Measurements from ENCODE around the gene GULP1.
"Not testable (repeated sequence)": the region's sequence is repeated elsewhere in the genome, so short reads cannot be mapped to it uniquely, and the experiment has no call there.

The GULP1 gene, protein sequence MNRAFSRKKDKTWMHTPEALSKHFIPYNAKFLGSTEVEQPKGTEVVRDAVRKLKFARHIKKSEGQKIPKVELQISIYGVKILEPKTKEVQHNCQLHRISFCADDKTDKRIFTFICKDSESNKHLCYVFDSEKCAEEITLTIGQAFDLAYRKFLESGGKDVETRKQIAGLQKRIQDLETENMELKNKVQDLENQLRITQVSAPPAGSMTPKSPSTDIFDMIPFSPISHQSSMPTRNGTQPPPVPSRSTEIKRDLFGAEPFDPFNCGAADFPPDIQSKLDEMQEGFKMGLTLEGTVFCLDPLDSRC

DNA sequence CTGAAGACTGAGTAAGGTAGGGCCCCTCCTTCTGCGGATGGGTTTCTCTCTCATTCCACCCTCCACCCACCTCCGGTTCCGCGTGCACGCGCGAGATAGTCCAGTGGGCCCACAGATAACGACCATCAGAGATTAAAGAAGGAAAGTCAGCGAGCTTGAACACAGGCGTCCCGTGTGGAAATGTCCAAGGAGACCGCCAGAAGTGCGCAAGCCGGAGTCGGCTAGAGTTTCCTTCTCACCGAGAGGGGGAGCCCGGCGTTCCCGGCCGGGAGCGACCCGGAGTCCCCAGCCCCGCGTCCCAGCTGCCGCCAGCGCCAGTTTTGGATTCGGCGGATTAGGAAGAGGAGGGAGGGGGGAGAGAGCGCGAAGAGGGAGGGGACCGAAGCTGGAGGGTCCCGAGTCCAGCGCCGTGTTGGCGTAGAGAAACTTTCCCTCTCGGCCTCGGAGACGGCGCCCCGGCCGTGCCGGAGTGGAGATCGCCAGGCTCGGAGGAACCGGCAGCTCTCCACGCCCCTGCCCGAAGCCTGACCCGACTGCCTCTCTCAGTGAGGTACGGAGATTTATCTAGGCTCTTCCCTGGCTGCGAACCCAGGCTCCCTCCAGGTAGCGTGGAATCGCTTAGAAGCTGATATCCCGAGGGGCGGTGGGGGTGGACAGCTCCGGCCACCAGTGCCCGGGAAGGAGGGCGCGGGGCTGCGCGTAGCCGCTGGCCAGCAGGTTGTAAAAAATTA is at the start of gene GULP1:
Gene GULP1, plus strand, starts transcription at position 258 of the 731 bp plus-strand sequence. CDS start 185,829 bp downstream, outside the sequence.
- DNase-seq (ENCODE audit: low read depth): no peak

DNA sequence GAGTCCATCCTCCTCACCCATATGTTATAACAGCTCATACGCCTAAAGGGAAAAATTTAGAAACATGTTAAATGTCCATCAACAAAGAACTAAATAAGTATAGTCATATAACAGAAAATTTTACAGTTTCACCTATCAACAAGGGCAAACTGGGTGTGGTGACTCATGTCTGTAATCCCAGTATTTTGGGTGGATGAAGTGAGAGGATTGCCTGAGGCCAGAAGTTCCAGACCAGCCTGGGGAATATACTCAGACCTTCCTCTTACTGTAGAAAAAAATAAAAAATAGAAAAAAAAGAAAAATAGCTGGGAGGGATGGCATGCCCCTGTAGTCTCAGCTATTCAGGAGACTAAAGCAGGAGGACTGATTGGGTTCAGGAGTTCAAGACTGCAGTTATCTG is 48.3 kb upstream of the GULP1 start:
- DNase-seq (ENCODE audit: low read depth): no peak

DNA sequence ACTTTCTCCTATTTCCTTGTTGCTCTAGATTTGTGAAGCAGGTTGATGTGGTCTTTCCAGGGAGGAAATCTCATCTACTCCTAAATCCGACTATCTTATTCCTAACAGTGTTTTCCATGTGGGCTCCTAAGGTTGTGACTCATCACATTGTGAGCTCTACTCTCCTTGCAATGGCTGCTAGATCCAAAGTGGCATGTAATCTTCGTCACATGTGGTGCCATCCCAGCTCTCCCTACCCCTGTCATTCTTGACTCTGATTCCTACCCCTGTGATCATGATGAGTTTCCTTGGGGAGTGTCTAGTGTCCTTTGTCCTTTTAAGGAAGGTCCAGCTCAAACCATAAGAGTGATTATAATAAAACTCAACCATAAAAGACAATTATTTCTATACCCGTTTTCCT is 47.3 kb upstream of the GULP1 start:
- DNase-seq (ENCODE audit: low read depth): no peak

DNA sequence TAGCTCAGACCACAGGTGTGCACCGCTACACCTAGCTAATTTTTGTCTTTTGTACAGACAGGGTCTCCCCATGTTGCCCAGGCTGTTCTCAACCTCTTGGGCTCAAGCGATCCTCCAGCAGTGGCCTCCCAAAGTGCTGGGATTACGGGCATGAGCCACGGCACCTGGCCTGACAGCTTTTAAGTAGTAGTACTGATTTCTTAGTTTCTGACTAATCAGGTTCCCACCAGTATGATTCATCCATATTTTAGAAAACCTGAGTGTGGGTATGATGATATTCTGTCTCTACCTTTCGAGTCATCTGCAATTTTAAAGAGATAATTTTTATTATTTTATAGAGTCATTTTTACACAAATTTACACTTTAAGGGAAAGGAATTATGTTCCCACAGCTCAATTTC is 46.4 kb upstream of the GULP1 start:
- DNase-seq (ENCODE audit: low read depth): no peak

DNA sequence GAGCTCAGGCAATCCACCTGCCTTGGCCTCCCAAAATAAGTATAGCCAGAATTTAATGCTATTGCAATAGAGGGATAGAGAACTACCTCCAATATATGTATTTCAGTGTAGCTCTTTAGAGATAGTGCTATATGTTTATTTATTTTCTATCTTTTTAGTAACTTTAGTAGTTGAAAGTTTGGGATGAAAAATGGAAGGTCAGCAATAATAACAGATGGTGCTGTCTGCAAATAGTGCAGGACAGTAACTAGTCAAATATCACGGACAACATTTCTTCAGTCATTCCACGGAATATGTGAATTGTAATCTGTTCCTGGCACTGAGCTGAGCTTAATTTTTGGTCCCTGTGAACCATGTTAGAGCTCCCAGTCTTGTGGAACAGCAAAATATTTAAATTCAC is 43.2 kb upstream of the GULP1 start:
- no peak for DNase-seq (ENCODE audit: low read depth)

DNA sequence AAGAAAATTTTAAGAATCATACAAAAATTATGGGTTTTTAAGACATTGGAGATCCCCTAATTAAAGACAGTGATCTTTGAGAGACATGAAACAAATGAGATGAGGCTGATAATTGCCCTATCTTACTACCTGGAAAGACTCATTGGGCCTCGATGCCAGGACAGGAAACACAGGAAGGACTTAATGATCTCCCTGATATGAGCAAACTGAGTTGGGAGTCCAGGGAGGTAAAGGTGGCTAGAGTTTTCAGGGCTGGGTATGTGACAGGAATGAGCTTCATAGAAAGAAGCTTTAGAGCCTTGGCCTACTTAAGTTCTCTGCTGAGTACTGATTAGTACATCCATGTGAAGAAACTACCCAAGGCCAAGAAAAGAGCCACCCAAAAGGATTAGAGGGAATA is 40.6 kb upstream of the GULP1 start:
- DNase-seq (ENCODE audit: low read depth): no peak

DNA sequence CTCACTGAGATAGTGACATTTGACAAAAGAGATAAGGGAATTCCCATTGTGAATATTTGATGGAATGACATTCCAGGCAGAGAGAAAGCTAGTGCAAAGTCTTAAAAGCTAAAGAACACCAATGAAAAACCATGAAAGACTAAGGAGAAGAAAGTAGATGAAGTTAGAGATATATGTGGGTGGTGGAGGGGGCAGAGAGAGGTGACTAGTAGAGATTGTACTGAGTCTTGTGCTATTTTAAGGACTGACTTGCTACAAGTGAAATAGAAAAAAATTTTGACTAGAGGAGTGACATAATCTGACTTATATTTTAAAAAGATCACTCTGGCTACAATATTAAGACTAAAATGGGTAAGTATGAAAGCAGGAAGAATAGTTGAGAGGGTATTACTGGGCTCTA is 35.3 kb upstream of the GULP1 start:
- DNase-seq (ENCODE audit: low read depth): no peak

DNA sequence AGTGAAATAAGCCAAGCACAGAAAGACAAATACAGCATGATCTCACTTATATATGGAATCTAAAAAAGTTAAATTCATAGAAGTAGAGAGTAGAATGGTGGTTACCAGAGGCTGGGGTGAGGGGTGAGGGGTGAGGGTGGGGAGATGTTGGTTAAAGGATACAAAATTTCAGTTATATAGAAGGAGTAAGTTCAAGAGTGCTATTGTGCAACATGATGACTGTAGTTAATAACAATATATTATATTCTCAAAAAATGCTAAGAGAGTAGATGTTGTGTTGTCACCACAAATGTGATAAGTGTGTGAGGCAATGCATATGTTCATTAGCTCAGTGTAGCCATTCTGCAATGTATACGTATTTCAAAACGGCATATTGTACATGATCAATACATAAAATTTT is 26.4 kb upstream of the GULP1 start:
- DNase-seq (ENCODE audit: low read depth): no peak

DNA sequence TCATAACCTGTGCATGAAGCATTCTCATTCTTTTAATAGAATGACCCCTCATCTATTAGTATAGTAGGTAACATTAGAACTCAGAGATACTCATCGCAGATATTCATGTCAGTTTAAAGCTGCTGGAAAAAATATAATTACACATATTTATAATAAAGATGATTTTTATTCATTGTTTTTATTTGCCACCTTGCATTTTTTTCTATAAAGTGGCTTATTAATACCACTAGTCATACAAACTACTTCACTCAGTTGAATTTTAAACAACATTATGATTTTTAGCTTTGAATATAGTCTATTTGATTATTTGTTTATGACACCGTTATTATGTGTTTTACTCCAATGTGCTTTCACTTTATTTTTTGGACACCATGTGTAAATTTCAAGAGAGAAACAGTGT is 23.9 kb upstream of the GULP1 start:
- DNase-seq (ENCODE audit: low read depth): no peak

DNA sequence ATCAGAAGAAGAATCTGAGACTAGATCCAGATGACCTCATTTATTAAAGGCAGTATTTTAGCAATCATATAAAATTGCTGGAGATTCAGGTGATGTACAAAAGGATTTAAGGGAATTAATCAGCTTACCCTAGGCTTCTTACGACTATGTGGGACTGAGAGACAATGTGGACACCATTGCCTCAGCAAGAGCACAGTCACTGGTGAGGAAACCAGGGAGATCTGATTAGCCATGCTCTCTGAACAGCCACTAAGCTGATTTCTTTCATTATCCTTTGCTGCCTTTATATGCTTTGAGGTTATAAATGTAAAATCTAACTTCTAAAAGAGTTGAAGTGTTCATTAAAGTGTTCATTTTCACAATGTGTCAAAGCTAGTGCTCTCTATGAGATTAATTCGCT is 22.7 kb upstream of the GULP1 start:
- no peak for DNase-seq (ENCODE audit: low read depth)

DNA sequence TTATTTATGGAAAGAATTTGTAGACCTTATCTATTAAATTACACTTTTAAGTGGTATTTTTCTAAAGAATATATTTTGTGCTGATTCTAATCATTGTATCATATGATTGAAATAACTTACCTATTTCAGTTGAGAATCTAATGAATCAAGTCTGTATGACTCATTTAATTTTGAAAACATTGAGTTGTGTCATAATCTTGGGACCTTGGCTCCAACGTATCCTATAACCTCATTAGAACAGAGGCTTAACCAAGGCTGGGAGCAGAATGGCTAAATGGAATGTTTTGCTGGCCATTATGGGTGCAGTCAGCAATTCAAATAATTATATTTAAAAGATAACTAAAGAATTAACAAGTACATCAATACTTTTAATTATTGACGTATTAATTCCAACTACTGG is 19.6 kb upstream of the GULP1 start:
- DNase-seq (ENCODE audit: low read depth): no peak

DNA sequence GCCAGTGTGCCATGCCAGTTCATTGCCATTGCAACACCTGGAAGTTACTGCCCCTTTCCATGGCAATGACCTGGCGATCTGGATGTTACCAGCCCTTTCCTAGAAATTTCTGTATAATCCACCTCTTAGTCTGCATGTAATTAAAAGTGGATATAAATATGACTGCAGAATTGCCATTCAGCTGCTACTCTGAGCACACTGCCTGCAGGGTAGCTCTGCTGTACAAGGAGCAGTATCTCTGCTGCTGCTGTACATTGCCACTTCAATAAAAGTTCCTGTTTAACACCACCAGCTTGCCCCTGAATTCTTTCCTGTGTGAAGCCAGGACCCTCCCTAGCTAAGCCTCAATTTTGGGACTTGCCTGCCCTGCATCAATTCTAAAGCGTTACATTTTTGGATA is 17.4 kb upstream of the GULP1 start:
- no peak for DNase-seq (ENCODE audit: low read depth)

DNA sequence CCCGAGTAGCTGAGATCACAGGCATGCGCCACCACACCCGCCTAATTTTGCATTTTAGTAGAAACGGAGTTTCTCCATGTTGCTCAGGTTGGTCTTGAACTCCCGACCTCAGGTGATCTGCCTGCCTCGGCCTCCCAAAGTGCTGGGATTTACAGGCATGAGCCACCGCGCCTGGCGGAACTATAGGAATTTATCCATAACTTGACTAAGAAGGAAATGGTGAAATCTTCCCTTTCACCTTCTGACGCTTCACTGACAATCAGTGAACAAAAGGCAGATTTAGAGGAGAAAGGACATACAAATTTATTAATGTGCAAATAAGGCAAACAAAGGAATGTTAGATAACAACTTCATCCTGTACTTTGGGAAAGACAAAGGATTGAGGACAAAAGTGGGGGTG is 15.4 kb upstream of the GULP1 start:
- no peak for DNase-seq (ENCODE audit: low read depth)

DNA sequence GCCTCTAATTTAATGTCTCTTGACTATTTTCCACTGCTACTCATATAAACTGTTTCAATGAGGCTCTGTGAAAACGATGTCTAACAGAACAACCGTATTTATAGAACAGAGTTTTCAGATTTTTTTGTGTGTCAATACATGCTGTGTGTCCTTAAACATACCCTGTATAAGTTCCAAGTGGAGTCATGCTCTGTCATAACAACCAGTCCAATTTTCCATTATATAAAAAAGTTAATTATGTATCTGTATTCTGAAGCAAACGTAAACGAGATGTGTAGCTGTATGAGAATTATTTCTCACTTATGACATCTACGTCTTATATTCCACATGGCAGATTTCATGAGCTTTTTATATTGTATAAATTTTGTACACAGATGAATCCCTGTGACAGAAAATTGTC is 13.9 kb upstream of the GULP1 start:
- DNase-seq (ENCODE audit: low read depth): no peak

DNA sequence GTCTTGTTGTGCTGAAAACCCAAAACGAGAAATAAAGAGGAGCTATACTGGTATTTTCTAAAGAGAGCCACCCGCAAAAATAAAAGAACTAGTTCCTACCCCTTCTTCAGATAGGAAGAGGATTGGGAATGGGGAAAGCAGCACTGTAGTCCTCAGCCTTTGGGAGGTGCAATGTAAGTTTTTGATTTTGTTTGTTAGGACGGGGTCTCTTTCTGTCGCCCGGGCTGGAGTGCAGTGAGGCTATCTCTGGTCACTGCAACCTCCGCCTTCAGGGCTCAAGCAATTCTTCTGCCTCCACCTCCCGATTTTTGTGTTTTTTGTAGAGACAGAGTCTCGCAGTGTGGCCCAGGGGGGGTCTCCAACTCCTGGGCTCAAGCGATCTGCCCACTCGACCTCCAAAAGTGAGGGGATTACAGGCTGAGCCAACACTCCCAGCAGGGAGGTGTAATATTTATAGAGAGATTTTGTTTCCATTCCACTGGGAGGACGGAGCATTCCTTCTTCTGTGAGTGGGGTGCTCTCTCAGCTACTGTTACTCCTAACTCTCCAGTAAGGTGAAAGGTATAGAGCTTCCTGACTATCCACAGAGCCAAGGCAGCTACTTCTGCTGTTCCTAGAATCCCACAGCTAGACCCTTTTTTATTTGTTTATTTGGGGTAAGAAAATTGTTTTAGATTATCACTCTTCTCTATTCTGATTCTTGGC is 13.1 kb upstream of the GULP1 start:
- no peak for DNase-seq (ENCODE audit: low read depth)

DNA sequence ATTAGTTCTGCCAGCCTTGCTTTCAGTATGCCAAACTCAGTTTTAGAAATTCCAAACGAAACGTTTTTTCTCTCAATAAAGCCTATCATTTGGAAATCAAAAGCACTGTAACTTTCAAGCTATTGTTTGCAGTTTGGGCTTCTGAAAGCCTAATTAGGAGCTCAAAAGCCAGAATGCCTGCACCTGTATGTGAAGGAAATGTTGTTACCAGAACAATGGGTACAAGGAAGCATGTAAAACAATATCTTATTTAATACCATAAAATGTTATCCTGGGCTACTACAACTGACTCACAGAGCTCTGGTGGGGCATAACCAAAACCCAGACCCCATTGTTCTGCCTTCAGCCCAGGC is 12.6 kb upstream of the GULP1 start:
- no peak for DNase-seq (ENCODE audit: low read depth)

DNA sequence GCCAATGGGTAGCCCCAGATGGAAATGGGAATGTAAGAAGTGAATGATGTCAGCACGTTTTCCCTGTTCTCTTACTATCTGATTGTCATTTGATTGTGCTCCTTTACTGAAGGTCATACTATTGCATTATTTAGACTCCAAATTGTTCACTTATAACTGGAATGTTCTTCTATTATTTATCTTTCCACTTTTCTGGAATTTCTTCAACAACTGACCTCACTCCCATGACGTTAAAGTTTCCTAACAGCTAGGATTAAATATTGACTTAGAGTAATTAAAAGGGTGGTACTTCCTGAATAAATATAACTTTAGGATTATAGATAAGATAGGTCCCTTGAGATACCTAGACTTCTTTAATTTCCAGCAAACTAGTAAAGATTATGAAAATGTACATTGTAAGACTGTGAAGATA is 10.9 kb upstream of the GULP1 start:
- DNase-seq (ENCODE audit: low read depth): no peak

DNA sequence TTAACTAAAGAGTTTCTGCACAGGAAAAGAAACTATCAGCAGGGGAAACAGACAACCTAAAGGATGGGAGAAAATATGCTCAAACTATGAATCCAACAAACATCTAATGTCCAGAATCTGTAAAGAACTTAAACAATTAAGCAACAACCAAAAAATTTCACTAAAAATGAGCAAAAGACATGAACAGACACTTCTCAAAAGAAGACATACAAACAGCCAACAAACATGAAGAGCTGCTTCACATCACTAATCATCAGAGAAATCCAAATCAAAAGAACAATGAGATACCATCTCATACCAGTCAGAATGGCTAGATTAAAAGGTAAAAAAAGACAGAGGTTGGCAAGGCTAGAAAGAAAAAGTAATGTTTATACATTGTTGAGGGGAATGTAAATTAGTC is 8.8 kb upstream of the GULP1 start:
- DNase-seq (ENCODE audit: low read depth): no peak

DNA sequence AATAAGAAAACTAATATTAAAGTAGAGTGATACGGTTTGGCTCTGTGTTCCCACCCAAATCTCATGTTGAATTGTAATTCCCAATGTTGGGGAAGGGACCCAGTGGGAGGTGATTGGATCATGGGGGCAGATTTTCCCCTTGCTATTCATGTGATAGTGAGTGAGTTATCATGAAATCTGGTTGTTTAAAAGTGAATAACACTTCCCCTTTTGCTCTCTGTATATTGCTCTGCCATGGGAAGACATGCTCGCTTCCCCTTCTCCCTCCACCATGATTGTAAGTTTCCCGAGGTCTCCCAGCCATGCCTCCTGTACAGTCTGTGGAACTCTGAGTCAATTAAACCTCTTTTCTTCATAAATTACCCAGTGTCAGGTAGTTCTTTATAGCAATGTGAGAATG is 7.4 kb upstream of the GULP1 start:
- DNase-seq (ENCODE audit: low read depth): not testable (repeated sequence)

DNA sequence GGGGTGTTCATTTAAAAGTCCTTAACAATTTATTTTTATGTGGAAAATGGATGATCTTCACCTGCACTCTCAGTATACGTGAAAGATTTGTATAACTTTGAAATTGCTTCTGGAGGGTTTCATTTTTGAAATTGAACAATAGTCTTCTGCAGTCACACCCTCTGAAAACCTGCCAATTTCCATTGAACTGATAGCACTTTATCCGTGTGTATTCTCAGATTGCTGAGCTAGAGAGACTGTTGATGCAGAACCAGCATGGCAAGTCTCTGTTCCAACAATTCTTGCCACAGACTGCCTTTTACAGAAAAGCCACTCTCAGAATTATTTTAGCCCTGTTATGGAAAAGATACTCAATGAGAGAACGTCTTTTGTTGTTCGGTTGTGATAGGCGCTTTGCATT is 6.6 kb upstream of the GULP1 start:
- no peak for DNase-seq (ENCODE audit: low read depth)

DNA sequence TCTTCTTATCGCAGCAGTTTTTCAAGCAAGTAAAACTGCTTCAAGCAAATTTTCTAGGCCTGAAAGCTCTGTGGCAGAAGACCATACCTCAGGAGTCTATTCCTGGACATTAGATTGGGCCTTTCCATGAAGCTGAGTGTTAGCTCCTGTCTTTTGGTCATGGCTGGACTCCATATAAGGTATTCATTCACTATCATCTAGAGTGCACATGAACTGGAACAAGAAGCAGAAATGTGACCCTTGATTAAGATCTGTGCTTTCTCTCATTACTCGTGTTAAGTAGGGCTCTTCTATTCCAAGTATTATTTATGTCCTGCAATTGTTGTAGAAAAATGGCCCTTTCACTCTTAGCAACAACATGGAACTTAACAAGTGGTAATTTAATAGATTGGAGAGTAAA is 5.9 kb upstream of the GULP1 start:
- DNase-seq (ENCODE audit: low read depth): no peak

DNA sequence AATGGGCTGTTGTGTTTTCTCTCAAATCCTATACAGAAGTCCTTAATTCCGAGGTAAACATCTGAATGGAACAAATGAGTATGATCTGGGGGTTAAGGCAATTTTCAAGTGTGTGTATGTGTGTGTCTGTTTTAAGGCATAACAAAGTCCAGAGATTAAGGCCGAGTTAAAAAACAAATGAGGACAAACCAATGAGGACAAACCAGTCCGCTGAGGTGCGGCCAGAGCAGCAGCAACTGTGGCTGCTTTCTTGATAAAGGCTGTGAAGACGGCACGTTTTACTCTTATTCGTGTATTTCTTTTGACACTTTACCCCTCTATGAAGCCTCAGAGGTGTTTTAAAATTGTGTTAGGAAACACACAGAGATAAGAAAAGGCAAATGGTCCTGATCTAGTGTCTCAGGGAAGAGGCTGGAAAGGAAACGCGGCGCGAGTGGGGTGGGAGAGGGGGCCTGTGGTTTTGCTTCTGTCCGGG is 495 bp upstream of the GULP1 start:
- no peak for DNase-seq (ENCODE audit: low read depth)
